Skeletal muscle satellite cell (primary cell): Measurements from ENCODE around the gene BCL11B.
"Not testable (repeated sequence)": the region's sequence is repeated elsewhere in the genome, so short reads cannot be mapped to it uniquely, and the experiment has no call there.

ENCODE experiments used
- H3K27me3 ChIP-seq: 2 replicates; pipeline ENCODE4 v1.7.0; 2013; ENCODE audit warnings: low read length; ENCODE audit not compliant: control insufficient read depth, insufficient read depth
- H3K36me3 ChIP-seq: 2 replicates; pipeline ENCODE4 v1.7.0; 2013; ENCODE audit warnings: mild to moderate bottlenecking, control low read depth, low read length; ENCODE audit not compliant: insufficient read depth
- H3K4me1 ChIP-seq: 2 replicates; pipeline ENCODE4 v1.7.0; 2013; ENCODE audit warnings: low read length; ENCODE audit not compliant: control insufficient read depth, insufficient read depth
- H3K4me2 ChIP-seq: 2 replicates; pipeline ENCODE4 v1.7.0; 2013; ENCODE audit warnings: mild to moderate bottlenecking, low read length
- H3K4me3 ChIP-seq: 2 replicates; pipeline ENCODE4 v1.7.0; 2013; ENCODE audit warnings: low read length
- H3K9ac ChIP-seq: 2 replicates; pipeline ENCODE4 v1.7.0; 2013; ENCODE audit warnings: mild to moderate bottlenecking, low read depth, low read length, moderate library complexity
- H3K9me3 ChIP-seq: replicated peaks from 2 replicates; pipeline ENCODE4 v1.7.0; 2013; ENCODE audit warnings: mild to moderate bottlenecking, control low read depth, low read length

Gene BCL11B

DNA sequence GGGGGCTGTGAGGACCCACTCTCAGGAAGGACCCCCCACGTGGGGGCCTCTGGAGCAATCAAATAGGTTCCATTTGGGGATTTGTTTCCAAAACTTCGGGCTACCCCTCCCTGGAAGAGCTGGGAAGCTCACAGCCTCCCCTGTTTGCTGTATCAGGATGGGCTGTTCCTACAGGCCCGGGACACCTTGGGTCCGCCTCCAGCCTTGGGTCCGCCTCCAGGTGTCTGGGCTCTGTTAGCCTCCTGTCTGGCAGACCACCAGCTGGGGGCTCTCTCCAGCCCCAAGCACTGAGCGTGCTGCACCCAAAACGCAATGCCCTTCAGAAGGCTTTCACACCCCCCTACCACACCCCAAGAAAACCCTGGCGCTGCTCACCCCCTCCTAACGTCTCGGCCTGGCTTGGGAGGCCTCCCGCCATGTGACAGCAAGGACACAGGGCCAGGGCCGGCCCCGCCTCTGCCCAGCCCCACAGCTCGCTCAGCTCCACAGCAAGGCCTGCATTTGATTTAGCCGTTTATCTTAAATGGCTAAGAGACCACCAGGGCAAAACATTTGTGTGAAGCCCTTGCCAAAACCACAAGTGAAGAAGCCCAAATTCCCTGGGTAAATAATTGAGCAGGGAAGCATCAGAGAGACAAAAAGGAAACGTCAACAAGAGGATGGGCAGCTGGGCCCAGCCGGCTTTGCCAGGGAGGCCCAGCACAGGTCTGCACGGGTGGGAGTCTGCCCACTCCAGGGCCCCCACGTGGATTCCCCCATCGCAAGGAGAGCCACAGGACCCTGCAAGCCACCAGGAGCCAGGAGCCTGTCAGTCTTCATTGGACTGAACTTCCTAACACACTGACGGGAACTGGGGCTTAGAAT is 39.9 kb downstream of the BCL11B start:
- H3K9me3 ChIP-seq, result peaks cover 8% of the 10 kb centered on the region
- no peaks in the 10 kb centered on the region for H3K27me3 ChIP-seq
- no peaks in the 10 kb centered on the region for H3K4me1 ChIP-seq
- H3K36me3 ChIP-seq, result no peaks in the 10 kb centered on the region
- H3K9ac ChIP-seq, result no peak overlapping the region
- H3K4me2 ChIP-seq, result no peak overlapping the region
- H3K4me3 ChIP-seq, result no peak overlapping the region

- H3K4me1 ChIP-seq, result no peaks in the 10 kb centered on the region
- no peak overlapping the region for H3K9ac ChIP-seq
- H3K4me3 ChIP-seq, result no peak overlapping the region
- H3K9me3 ChIP-seq, result peaks cover 5% of the 10 kb centered on the region
- no peaks in the 10 kb centered on the region for H3K36me3 ChIP-seq
- H3K27me3 ChIP-seq, result no peaks in the 10 kb centered on the region
- no peak overlapping the region for H3K4me2 ChIP-seq
Observed at GRCh38 chr14:99231161-99231849, 40.7 kb downstream of the BCL11B start.

DNA sequence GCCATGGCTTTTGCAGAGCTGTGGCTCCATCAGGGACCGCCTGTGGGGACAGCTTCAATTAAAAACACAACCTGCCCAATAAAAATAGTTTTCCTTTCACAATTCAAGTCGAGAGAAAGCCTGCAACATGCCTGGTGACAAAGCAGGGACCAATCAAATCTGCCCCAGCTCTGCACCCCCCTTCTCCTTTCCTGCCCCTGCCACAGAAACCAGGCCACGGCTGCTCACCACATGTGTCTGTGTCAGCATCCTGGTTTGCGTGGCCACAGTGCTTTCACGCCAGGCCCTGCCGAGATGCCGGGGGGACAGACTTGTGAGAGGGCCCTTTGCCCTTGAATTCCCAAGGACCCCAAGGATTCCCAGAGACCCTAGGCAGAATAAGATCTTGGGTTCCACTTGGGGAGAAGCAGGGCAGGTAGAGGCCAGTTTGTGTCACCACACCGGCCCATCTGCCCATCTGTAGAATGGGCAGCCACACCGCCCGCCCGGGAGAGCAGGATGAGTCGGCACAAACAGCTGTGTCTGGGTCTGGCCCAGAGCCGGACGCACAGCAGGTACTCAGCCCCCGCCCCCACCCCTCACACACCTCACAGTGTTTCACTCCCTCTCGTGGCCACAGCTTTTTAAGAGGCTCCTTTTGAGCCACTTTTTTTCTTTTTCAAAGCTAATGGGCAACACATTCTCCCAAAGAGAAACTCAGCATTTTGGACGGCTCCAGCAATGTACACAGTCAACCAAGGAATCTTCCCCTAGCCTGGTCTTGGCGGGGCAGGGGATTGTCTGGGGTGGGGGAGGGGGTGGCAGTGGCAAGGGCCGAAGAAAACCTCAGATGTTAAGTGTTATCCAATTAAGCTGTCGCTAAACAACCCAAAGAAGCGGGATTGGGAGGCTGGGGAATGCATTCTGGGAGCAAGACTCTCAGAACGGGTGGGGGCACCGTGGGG is 41.5 kb downstream of the BCL11B start:
- Histone ChIP-seq H3K9me3 (peaks cover 6% of the 10 kb centered on the region), H3K4me3 (no peak overlapping the region), H3K4me1 (no peaks in the 10 kb centered on the region), H3K4me2 (no peak overlapping the region), H3K36me3 (no peaks in the 10 kb centered on the region), H3K9ac (no peak overlapping the region), H3K27me3 (no peaks in the 10 kb centered on the region)

GRCh38 chr14:99229654-99230207 is 42.3 kb downstream of the BCL11B start:
- H3K9me3 ChIP-seq, result peaks cover 6% of the 10 kb centered on the region
- no peak overlapping the region for H3K4me2 ChIP-seq
- H3K4me3 ChIP-seq, result no peak overlapping the region
- H3K9ac ChIP-seq, result no peak overlapping the region
- no peaks in the 10 kb centered on the region for H3K36me3 ChIP-seq
- H3K4me1 ChIP-seq, result no peaks in the 10 kb centered on the region
- no peaks in the 10 kb centered on the region for H3K27me3 ChIP-seq

GRCh38 chr14:99228760-99229159 is 43.2 kb downstream of the BCL11B start:
- not testable (repeated sequence) for H3K27me3 ChIP-seq, H3K4me1 ChIP-seq, H3K9ac ChIP-seq, H3K4me2 ChIP-seq, H3K9me3 ChIP-seq, H3K4me3 ChIP-seq, H3K36me3 ChIP-seq

DNA sequence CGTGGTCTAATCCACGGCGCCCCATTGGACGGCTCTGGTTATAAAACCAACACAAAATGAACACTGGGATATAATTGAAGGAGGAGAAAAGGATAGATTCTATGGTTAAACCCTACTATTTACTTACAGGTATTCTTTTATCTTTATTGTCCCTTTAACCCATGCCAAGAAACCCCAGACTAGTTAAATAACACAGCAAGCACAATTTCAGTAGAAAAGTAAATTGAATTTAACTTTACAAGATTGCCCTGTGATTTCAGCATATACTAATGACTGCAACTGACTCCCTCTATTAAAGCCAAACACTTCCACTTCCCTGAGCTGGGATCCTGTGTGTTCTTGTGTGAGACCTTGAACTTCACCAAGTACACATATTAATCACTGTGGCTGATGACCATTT is 45.3 kb downstream of the BCL11B start:
- Histone ChIP-seq H3K4me2 (no peak overlapping the region), H3K36me3 (no peaks in the 10 kb centered on the region), H3K9me3 (peaks cover 2% of the 10 kb centered on the region), H3K4me1 (no peaks in the 10 kb centered on the region), H3K9ac (no peak overlapping the region), H3K27me3 (no peaks in the 10 kb centered on the region), H3K4me3 (no peak overlapping the region)

DNA sequence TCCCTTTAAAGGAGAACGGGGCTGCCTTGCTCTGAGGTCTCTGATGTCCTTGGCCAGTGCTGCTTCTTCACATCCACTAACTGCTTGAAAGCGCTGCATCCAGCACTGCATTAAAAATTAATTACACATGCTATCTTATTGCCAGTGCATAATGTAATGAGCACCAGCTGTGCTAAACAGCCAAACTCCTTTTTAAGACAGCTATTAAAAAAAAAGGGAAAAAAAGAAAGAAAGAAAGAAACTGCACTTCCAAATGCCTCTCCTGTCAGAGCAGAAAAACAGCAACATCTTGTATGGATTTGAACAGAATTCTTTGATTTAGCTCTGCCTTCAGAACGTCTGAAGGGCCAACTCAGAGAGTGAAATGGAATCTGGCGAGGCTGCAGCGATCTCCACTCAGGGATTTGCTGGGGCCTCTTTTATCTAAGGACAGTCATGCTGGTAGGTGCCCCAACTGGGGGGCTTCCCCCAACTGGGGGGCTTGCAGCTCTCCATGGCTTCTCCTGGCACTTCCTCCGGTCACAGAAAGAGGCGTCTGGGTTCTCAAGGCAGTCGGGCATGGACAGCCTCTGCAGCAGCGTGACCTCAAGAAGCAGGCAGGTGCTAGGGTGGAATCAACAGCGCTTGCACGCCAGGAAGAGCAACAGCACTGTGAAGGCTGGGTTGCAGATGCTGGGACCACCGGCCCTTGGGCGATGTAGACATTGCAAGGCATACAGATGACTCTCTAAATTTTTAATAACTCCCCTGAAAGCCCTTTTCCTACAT is 46.4 kb downstream of the BCL11B start:
- peaks cover 2% of the 10 kb centered on the region for H3K9me3 ChIP-seq
- H3K27me3 ChIP-seq, result no peaks in the 10 kb centered on the region
- no peak overlapping the region for H3K4me3 ChIP-seq
- no peak overlapping the region for H3K4me2 ChIP-seq
- no peak overlapping the region for H3K9ac ChIP-seq
- no peaks in the 10 kb centered on the region for H3K4me1 ChIP-seq
- H3K36me3 ChIP-seq, result no peaks in the 10 kb centered on the region

GRCh38 chr14:99224948-99225347 is 47.0 kb downstream of the BCL11B start:
- Histone ChIP-seq H3K36me3 (no peaks in the 10 kb centered on the region), H3K27me3 (no peaks in the 10 kb centered on the region), H3K9me3 (peaks cover 2% of the 10 kb centered on the region), H3K9ac (no peak overlapping the region), H3K4me1 (no peaks in the 10 kb centered on the region), H3K4me2 (no peak overlapping the region), H3K4me3 (no peak overlapping the region)

DNA sequence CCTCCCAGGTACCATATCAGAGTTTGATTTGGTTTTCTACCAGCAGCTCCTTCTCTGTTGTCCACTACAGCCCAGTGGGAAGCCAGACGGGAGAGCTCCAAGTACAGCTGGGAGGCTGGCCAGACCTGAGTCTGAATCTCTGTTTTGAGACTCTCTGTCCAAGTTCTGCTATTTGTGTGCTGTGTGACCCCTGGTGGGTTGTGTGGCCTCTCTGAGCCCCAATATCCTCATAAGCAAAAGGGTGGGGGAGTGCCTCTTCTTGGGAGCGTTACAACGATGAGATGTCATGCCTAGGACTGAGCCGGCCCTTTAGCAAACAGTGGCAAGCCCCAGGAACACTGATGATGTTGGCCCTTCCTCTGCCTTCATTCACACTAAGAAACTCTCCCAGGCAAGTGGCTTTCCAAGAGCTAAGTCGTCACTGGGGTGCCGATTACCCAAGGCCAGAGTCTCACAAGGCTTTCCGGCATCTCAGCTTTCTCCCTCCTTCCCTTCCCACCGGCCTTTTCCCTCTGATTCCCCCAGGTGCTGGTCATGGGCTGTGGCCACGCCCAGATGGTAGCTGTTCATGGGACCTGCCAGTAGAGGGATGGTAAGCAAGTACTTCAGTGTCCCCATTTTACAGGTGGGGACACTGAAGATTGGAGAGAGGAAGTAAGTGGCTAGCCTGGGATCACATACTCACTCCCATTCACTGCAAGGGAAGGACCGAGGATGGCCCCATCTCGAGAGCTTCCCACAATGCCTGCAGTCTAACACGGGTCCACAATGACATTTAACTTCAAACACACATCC is 47.7 kb downstream of the BCL11B start:
- no peaks in the 10 kb centered on the region for H3K36me3 ChIP-seq
- H3K4me1 ChIP-seq, result no peaks in the 10 kb centered on the region
- no peak overlapping the region for H3K9ac ChIP-seq
- peaks cover 2% of the 10 kb centered on the region for H3K9me3 ChIP-seq
- no peak overlapping the region for H3K4me2 ChIP-seq
- no peaks in the 10 kb centered on the region for H3K27me3 ChIP-seq
- no peak overlapping the region for H3K4me3 ChIP-seq

DNA sequence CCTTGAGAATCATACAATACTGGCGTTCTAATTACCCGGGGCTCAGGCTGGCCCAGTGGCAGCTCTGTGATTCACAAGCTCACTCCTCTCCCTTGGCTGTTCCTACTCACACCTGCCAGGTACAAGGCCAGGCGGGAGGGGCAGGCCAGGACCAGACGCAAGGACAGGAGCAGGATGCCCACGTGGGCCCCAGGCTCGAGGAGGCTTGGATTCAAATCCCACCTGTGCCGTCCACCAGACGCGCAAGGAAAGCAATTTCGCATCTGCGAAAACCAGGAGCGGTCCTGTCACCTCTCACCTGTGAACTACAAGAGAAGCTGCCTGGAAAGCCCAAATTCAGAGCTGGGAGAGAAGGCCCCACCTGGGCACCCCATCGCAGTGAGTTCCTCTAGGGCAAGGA is 50.6 kb downstream of the BCL11B start:
- Histone ChIP-seq H3K27me3 (no peaks in the 10 kb centered on the region), H3K9ac (no peak overlapping the region), H3K36me3 (no peaks in the 10 kb centered on the region), H3K4me3 (no peak overlapping the region), H3K4me1 (no peaks in the 10 kb centered on the region), H3K9me3 (peaks cover 2% of the 10 kb centered on the region), H3K4me2 (no peak overlapping the region)
